GDM1 (cell line): ENCODE data around the gene POMZP3.
"Not testable (repeated sequence)": the region's sequence is repeated elsewhere in the genome, so short reads cannot be mapped to it uniquely, and the experiment has no call there.

Experiments used
- DNase-seq: peaks from one replicate; lab custom pipeline; 2025; lab: John Stamatoyannopoulos, UW

The POMZP3 gene

GRCh38 chr7:76586585-76587315 lies 40.3 kb downstream of the POMZP3 start:
- DNase-seq, result not testable (repeated sequence)

- DNase-seq, result not testable (repeated sequence)
Measured at GRCh38 chr7:76583636-76584281, 43.3 kb downstream of the POMZP3 start.

GRCh38 chr7:76582848-76583631 lies 44.0 kb downstream of the POMZP3 start:
- DNase-seq, result not testable (repeated sequence)

- DNase-seq, result not testable (repeated sequence)
Measured at GRCh38 chr7:76575919-76576655, 51.0 kb downstream of the POMZP3 start.

- DNase-seq, result not testable (repeated sequence)
Measured at GRCh38 chr7:76575431-76575830, 51.6 kb downstream of the POMZP3 start.

- not testable (repeated sequence) for DNase-seq
Measured at GRCh38 chr7:76572296-76572695, 54.8 kb downstream of the POMZP3 start.

GRCh38 chr7:76570324-76570775 lies 56.7 kb downstream of the POMZP3 start:
- DNase-seq, result not testable (repeated sequence)

- not testable (repeated sequence) for DNase-seq
Measured at GRCh38 chr7:76568742-76569141, 58.3 kb downstream of the POMZP3 start.

- not testable (repeated sequence) for DNase-seq
Measured at GRCh38 chr7:76567753-76568152, 59.3 kb downstream of the POMZP3 start.

GRCh38 chr7:76567311-76567710 lies 59.8 kb downstream of the POMZP3 start:
- DNase-seq, result not testable (repeated sequence)

GRCh38 chr7:76565001-76565400 lies 62.1 kb downstream of the POMZP3 start:
- DNase-seq, result not testable (repeated sequence)

- DNase-seq, result not testable (repeated sequence)
Measured at GRCh38 chr7:76561342-76561741, 65.7 kb downstream of the POMZP3 start.

- not testable (repeated sequence) for DNase-seq
Measured at GRCh38 chr7:76560157-76560556, 66.9 kb downstream of the POMZP3 start.
